Suprapubic skin (tissue), 4 donors: ENCODE results near the gene PMAIP1. TPM values are rescaled to one million over a fixed set of nuclear protein-coding genes. Genes with fewer than 3 reads are reported as not detected.

Source experiments
- DNase-seq, 2 donors: peaks; one replicate each; pipeline ENCODE4 v3.0.0-alpha.2; 2019; ENCODE audit warnings: low spot score in 2 of 2
- H3K27ac ChIP-seq: fragments of 200-600 bp; sonication (generic); one replicate; pipeline ENCODE4 v1.5.1; 2019
- H3K27me3 ChIP-seq: fragments of 200-600 bp; sonication (generic); one replicate; pipeline ENCODE4 v1.5.1; 2019
- H3K36me3 ChIP-seq: fragments of 200-600 bp; sonication (generic); one replicate; pipeline ENCODE4 v1.5.1; 2019
- H3K4me1 ChIP-seq: fragments of 200-600 bp; sonication (generic); one replicate; pipeline ENCODE4 v1.5.1; 2019
- H3K4me3 ChIP-seq: fragments of 200-600 bp; sonication (generic); one replicate; pipeline ENCODE4 v1.5.1; 2019; ENCODE audit warnings: mild to moderate bottlenecking
- H3K9me3 ChIP-seq: fragments of 200-600 bp; sonication (generic); one replicate; pipeline ENCODE4 v1.5.1; 2019
- EP300 ChIP-seq: sonication (generic); formaldehyde crosslinking; IDR thresholded peaks from one replicate; pipeline ENCODE4 v1.6.1; 2017; ENCODE audit warnings: antibody characterized with exemption
- POLR2A ChIP-seq, 2 donors: fragments of 450-650 bp; IDR thresholded peaks; one replicate each; pipeline ENCODE4 v1.6.1; 2017; ENCODE audit warnings: antibody characterized with exemption in 2 of 2, mild to moderate bottlenecking in 2 of 2, moderate library complexity in 2 of 2
- POLR2AphosphoS5 ChIP-seq, 3 donors: sonication (generic); formaldehyde crosslinking; IDR thresholded peaks; one replicate each; pipeline ENCODE4 v1.6.1; 2017; ENCODE audit warnings: antibody characterized with exemption in 3 of 3
- WGBS: methylation state at CpG from one replicate; pipeline ENCODE4 v1.1.5; 2018; 5-methylcytosine and 5-hydroxymethylcytosine counted together
- total RNA-seq, 4 donors: library from RNA; depleted of rRNA; stranded (reverse); fragments of >200 nt; gene quantifications; one replicate each; pipeline ENCODE4 v1.1.0, GENCODE V29; 2016
- TF ChIP-seq, protein P1 (sequence below), 2 donors: fragments of 200-600 bp in 1 of 2; fragments of 450-650 bp in 1 of 2; sonication (generic) in 1 of 2; IDR thresholded peaks; one replicate each; pipeline ENCODE4 v1.5.1; 2016 to 2019; ENCODE audit warnings: antibody characterized with exemption in 2 of 2, mild to moderate bottlenecking in 1 of 2, moderate library complexity in 1 of 2

PMAIP1 gene
- total RNA-seq, 4 donors from 2014 or later, result 18.5 to 27.3 (median 23.8) TPM

GRCh38 chr18:59861009-59861408, 38.8 kb upstream of the PMAIP1 start:
- H3K4me3 ChIP-seq, result no peak overlapping the region
- no peaks in the 10 kb centered on the region for H3K36me3 ChIP-seq
- WGBS, result 66% methylated on average over 4 of the region's 4 CpGs

GRCh38 chr18:59861963-59862819, 37.6 kb upstream of the PMAIP1 start:
- Histone ChIP-seq H3K36me3 (no peaks in the 10 kb centered on the region), H3K4me3 (no peak overlapping the region), H3K27ac (no peak overlapping the region), H3K4me1 (peaks cover 12% of the 10 kb centered on the region), H3K27me3 (no peaks in the 10 kb centered on the region), H3K9me3 (no peaks in the 10 kb centered on the region)
- DNase-seq, result peak in 1 of 2 donors; percentile 34
- WGBS, result 44% methylated on average over 7 of the region's 7 CpGs
- peak in 1 of 3 donors; percentile 14 for TF ChIP-seq POLR2AphosphoS5 (IDR thresholded peaks at IDR 0.05)
- TF ChIP-seq POLR2A (IDR thresholded peaks at IDR 0.05), result no peak

More at GRCh38 chr18:59861009-59861408, 38.8 kb upstream of the PMAIP1 start:
- Histone ChIP-seq H3K27ac (no peak overlapping the region), H3K27me3 (no peaks in the 10 kb centered on the region), H3K9me3 (no peaks in the 10 kb centered on the region), H3K4me1 (peaks cover 12% of the 10 kb centered on the region)
- DNase-seq, result peak in 1 of 2 donors; percentile 21
- TF ChIP-seq POLR2A (IDR thresholded peaks at IDR 0.05), result no peak
- TF ChIP-seq, protein P1, sequence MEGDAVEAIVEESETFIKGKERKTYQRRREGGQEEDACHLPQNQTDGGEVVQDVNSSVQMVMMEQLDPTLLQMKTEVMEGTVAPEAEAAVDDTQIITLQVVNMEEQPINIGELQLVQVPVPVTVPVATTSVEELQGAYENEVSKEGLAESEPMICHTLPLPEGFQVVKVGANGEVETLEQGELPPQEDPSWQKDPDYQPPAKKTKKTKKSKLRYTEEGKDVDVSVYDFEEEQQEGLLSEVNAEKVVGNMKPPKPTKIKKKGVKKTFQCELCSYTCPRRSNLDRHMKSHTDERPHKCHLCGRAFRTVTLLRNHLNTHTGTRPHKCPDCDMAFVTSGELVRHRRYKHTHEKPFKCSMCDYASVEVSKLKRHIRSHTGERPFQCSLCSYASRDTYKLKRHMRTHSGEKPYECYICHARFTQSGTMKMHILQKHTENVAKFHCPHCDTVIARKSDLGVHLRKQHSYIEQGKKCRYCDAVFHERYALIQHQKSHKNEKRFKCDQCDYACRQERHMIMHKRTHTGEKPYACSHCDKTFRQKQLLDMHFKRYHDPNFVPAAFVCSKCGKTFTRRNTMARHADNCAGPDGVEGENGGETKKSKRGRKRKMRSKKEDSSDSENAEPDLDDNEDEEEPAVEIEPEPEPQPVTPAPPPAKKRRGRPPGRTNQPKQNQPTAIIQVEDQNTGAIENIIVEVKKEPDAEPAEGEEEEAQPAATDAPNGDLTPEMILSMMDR (IDR thresholded peaks at IDR 0.05), result no peak
- TF ChIP-seq POLR2AphosphoS5 (IDR thresholded peaks at IDR 0.05), result no peak
- no peak for TF ChIP-seq EP300

GRCh38 chr18:59865241-59865986, 34.4 kb upstream of the PMAIP1 start:
- no peak overlapping the region for H3K27ac ChIP-seq
- H3K36me3 ChIP-seq, result no peaks in the 10 kb centered on the region
- H3K4me3 ChIP-seq, result no peak overlapping the region
- DNase-seq, result peak in 1 of 2 donors; percentile 4
- peaks cover 12% of the 10 kb centered on the region for H3K4me1 ChIP-seq
- no peaks in the 10 kb centered on the region for H3K9me3 ChIP-seq
- H3K27me3 ChIP-seq, result no peaks in the 10 kb centered on the region
- TF ChIP-seq POLR2AphosphoS5 (IDR thresholded peaks at IDR 0.05), result no peak
- WGBS, result 79% methylated on average over 6 of the region's 6 CpGs

DNA sequence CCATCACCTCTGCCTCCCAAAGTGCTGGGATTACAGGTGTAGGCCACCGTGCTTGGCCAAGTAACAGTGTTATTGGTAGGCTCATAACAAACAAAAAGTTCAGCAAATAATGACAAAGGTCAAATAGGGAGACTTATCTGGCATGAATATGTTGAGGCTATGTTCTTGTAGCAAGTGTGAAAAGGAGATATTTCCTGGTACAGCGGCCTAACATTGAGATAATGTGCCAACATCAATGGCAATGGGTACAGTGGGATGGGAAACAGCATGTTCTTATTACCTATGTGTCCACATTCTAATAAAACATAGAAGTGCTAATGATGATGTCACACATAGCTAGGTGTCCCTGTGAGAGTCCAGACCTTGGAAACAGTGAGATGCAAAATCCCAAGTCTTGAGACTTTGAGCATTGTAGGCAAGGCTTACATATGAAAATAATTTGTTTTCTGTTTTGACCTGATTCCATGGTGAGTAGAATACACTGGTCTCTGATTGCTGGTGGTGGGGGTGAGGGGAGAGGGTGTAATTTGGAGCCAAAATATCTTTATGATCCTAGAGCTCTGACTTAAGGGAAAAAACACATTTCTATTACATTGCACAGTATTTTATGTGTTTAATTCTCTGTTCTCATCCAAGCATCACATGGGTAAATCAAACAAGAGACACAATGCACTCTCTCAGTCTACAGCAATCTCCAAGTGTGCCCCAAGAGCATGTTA, 33.1 kb upstream of the PMAIP1 start:
- Histone ChIP-seq H3K4me1 (peaks cover 11% of the 10 kb centered on the region), H3K27me3 (no peaks in the 10 kb centered on the region), H3K9me3 (no peaks in the 10 kb centered on the region), H3K36me3 (no peaks in the 10 kb centered on the region), H3K4me3 (no peak overlapping the region), H3K27ac (no peak overlapping the region)
- 93% methylated on average over 2 of the region's 2 CpGs for WGBS
- TF ChIP-seq POLR2AphosphoS5 (IDR thresholded peaks at IDR 0.05), result no peak
- no peak for TF ChIP-seq EP300
- TF ChIP-seq, protein P1 (IDR thresholded peaks at IDR 0.05), result no peak
- TF ChIP-seq POLR2A (IDR thresholded peaks at IDR 0.05), result no peak
- DNase-seq, result peak in 1 of 2 donors; percentile 6

GRCh38 chr18:59867337-59868104, 32.3 kb upstream of the PMAIP1 start:
- Histone ChIP-seq H3K36me3 (no peaks in the 10 kb centered on the region), H3K27ac (no peak overlapping the region), H3K9me3 (no peaks in the 10 kb centered on the region), H3K4me3 (no peak overlapping the region), H3K27me3 (no peaks in the 10 kb centered on the region), H3K4me1 (peaks cover 8% of the 10 kb centered on the region)
- WGBS, result 59% methylated on average over 5 of the region's 5 CpGs
- TF ChIP-seq, protein P1 (IDR thresholded peaks at IDR 0.05), result no peak
- TF ChIP-seq POLR2A (IDR thresholded peaks at IDR 0.05), result no peak
- no peak for TF ChIP-seq EP300
- no peak for TF ChIP-seq POLR2AphosphoS5 (IDR thresholded peaks at IDR 0.05)
- peak in 1 of 2 donors; percentile 13 for DNase-seq
